ENCODE measurements around the gene ARHGAP32. TPM values are rescaled to one million over a fixed set of nuclear protein-coding genes. Genes with fewer than 3 reads are reported as not detected.

Gene ARHGAP32
- total RNA-seq, 2 experiments from 2014 or later: not detected

DNA sequence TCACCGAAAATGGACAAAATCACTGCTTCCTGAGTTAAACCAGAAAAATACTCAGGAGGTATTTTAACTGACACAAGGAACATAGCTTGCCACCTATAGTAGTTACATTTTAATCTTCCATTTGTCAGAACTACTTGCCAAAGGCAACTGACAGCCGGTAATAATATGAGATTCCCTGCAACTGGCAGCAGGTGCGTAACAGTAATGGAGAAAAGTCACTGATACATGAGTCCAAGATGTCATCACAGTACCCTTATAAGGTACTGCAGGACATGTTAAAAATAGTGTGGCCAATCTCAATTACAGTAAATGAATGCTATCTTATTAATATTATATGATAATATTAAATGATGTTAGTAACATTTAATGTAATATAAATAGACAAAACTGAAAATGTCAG is 21.1 kb upstream of the ARHGAP32 start:
- Histone ChIP-seq H3K79me2 (ENCODE audit: insufficient read depth, low read depth, low read length) (no peaks in the 10 kb centered on the region), H3K9me2 (ENCODE audit: insufficient read depth, low read length) (no peaks in the 10 kb centered on the region), H3K4me1 (ENCODE audit: insufficient read depth, low read length, poor library complexity, severe bottlenecking) (no peaks in the 10 kb centered on the region), H3K4me3 (ENCODE audit: low read depth, low read length, poor library complexity, severe bottlenecking) (no peak overlapping the region), H2AFZ (ENCODE audit: low read length) (no peak overlapping the region), H4K20me1 (ENCODE audit: insufficient read depth, low read length) (no peaks in the 10 kb centered on the region), H3K9me3 (ENCODE audit: low read length) (no peaks in the 10 kb centered on the region), H3K4me2 (ENCODE audit: low read length) (no peak overlapping the region), H3K27ac (ENCODE audit: low read depth, low read length, poor library complexity, severe bottlenecking) (no peak overlapping the region), H3K36me3 (ENCODE audit: insufficient read depth, low read length) (no peaks in the 10 kb centered on the region)
- DNase-seq (ENCODE audit: low spot score): no peak
- TF ChIP-seq CTCF (conservative IDR thresholded peaks at IDR 0.05; ENCODE audit: low read length): no peak
- TF ChIP-seq EZH2phosphoT487 (IDR thresholded peaks at IDR 0.05; ENCODE audit: borderline replicate concordance, low read depth, low read length): no peak
- ChIA-PET POLR2A (interaction anchor here (0.7 kb wide), 1 partner anchor 8 kb away, joined by 4 read pairs; no protein-coding TSS in a partner anchor), CTCF (ENCODE audit: unreplicated experiment) (no interaction called here)
- no TSS peak for BruUV-seq (replicated peaks)
- intact Hi-C loops (cut with micrococcal nuclease; ENCODE audit: unreplicated experiment): no loop called here

- DNase-seq (ENCODE audit: low spot score): no peak
- POLR2A ChIA-PET: no interaction called here
- Histone ChIP-seq H3K9me3 (ENCODE audit: low read length) (no peaks in the 10 kb centered on the region), H4K20me1 (ENCODE audit: insufficient read depth, low read length) (no peaks in the 10 kb centered on the region), H3K36me3 (ENCODE audit: insufficient read depth, low read length) (no peaks in the 10 kb centered on the region), H3K9me2 (ENCODE audit: insufficient read depth, low read length) (no peaks in the 10 kb centered on the region), H2AFZ (ENCODE audit: low read length) (no peak overlapping the region), H3K4me1 (ENCODE audit: insufficient read depth, low read length, poor library complexity, severe bottlenecking) (no peaks in the 10 kb centered on the region), H3K4me3 (ENCODE audit: low read depth, low read length, poor library complexity, severe bottlenecking) (no peak overlapping the region), H3K79me2 (ENCODE audit: insufficient read depth, low read depth, low read length) (no peaks in the 10 kb centered on the region), H3K27ac (ENCODE audit: low read depth, low read length, poor library complexity, severe bottlenecking) (no peak overlapping the region), H3K4me2 (ENCODE audit: low read length) (no peak overlapping the region)
- BruUV-seq (replicated peaks): no TSS peak
- intact Hi-C loops (cut with micrococcal nuclease; ENCODE audit: unreplicated experiment): no loop called here
- TF ChIP-seq EZH2phosphoT487 (IDR thresholded peaks at IDR 0.05; ENCODE audit: borderline replicate concordance, low read depth, low read length) (no peak), CTCF (conservative IDR thresholded peaks at IDR 0.05; ENCODE audit: low read length) (no peak)
- CTCF ChIA-PET (ENCODE audit: unreplicated experiment): no interaction called here
These were observed 19.3 kb upstream of the ARHGAP32 start for GRCh38 chr11:129211397-129211796.

- Histone ChIP-seq H4K20me1 (ENCODE audit: insufficient read depth, low read length) (no peaks in the 10 kb centered on the region), H3K79me2 (ENCODE audit: insufficient read depth, low read depth, low read length) (no peaks in the 10 kb centered on the region), H3K4me3 (ENCODE audit: low read depth, low read length, poor library complexity, severe bottlenecking) (no peak overlapping the region), H3K9me3 (ENCODE audit: low read length) (no peaks in the 10 kb centered on the region), H3K36me3 (ENCODE audit: insufficient read depth, low read length) (no peaks in the 10 kb centered on the region), H3K4me1 (ENCODE audit: insufficient read depth, low read length, poor library complexity, severe bottlenecking) (no peaks in the 10 kb centered on the region), H3K27ac (ENCODE audit: low read depth, low read length, poor library complexity, severe bottlenecking) (no peak overlapping the region), H3K9me2 (ENCODE audit: insufficient read depth, low read length) (no peaks in the 10 kb centered on the region), H3K4me2 (ENCODE audit: low read length) (no peak overlapping the region), H2AFZ (ENCODE audit: low read length) (no peak overlapping the region)
- intact Hi-C loops (cut with micrococcal nuclease; ENCODE audit: unreplicated experiment): no loop called here
- no peak for DNase-seq (ENCODE audit: low spot score)
- TF ChIP-seq CTCF (conservative IDR thresholded peaks at IDR 0.05; ENCODE audit: low read length): no peak
- TF ChIP-seq EZH2phosphoT487 (IDR thresholded peaks at IDR 0.05; ENCODE audit: borderline replicate concordance, low read depth, low read length): no peak
- CTCF ChIA-PET (ENCODE audit: unreplicated experiment): no interaction called here
- POLR2A ChIA-PET: interaction anchor here (0.8 kb wide), 1 partner anchor 29 kb away, joined by 3 read pairs; no protein-coding TSS in a partner anchor
- no TSS peak for BruUV-seq (replicated peaks)
These were observed 18.7 kb upstream of the ARHGAP32 start for GRCh38 chr11:129210831-129211181.
